PFSK-1 (cell line): Measurements from ENCODE around the gene SPACA4.

Experiments
- POLR2AphosphoS5 ChIP-seq: IDR thresholded peaks from 2 replicates; pipeline ENCODE4 v1.6.1; 2012; ENCODE audit warnings: low read depth, mild to moderate bottlenecking, control low read depth, low read length, moderate library complexity
- SIN3A ChIP-seq: IDR thresholded peaks from 2 replicates; pipeline ENCODE4 v1.6.1; 2012; ENCODE audit warnings: mild to moderate bottlenecking, low read length, moderate library complexity, borderline replicate concordance; ENCODE audit not compliant: insufficient read depth
- TAF1 ChIP-seq: IDR thresholded peaks from 2 replicates; pipeline ENCODE4 v1.6.1; 2012; ENCODE audit warnings: low read length, control low read depth, borderline replicate concordance; ENCODE audit not compliant: insufficient read depth

GRCh38 chr19:48603850-48604249 lies 2.7 kb upstream of the SPACA4 start:
- TF ChIP-seq POLR2AphosphoS5: no peak
- TF ChIP-seq TAF1: no peak
- no peak for TF ChIP-seq SIN3A
